ENCODE results near the gene IFT88.

IFT88 gene

DNA sequence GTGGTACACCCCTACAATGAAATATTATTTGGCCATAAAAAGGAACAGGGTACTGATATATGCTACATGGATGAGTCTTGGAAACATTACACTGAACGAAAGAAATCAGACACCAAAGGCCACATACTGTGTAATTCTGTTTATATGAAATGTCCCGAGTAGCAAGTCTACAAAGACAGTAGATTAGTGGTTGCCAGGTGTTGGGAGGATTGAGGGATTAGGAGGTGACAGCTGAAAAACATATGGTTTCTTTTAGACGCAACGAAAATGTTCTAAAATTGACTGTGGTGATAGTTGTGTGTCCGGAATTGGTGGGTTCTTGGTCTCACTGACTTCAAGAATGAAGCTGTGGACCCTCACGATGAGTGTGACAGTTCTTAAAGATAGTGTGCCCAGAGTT, 171.7 kb downstream of the IFT88 start:
- TF ChIP-seq ZNF785 (tag by site-specific recombination; IDR thresholded peaks at IDR 0.05) (no peak), ZNF561 (tag by site-specific recombination; IDR thresholded peaks at IDR 0.05; ENCODE audit: borderline replicate concordance) (no peak), ZNF830 (tag by site-specific recombination; IDR thresholded peaks at IDR 0.05; ENCODE audit: low read depth) (no peak), ZNF624 (tag by site-specific recombination; IDR thresholded peaks at IDR 0.05) (no peak), ZNF510 (tag by site-specific recombination; IDR thresholded peaks at IDR 0.05; ENCODE audit: insufficient replicate concordance) (no peak), ZNF654 (tag by site-specific recombination; IDR thresholded peaks at IDR 0.05; ENCODE audit: low read depth) (no peak), MYNN (tag by site-specific recombination; IDR thresholded peaks at IDR 0.05; ENCODE audit: borderline replicate concordance) (no peak), ZNF621 (tag by site-specific recombination; IDR thresholded peaks at IDR 0.05) (no peak), ZNF610 (tag by site-specific recombination; IDR thresholded peaks at IDR 0.05; ENCODE audit: borderline replicate concordance) (no peak), ZNF221 (tag by site-specific recombination; IDR thresholded peaks at IDR 0.05; ENCODE audit: borderline replicate concordance) (no peak), TCF7L2 (IDR thresholded peaks at IDR 0.05; ENCODE audit: borderline replicate concordance, low read depth, low read length) (no peak), ZNF140 (tag by site-specific recombination; IDR thresholded peaks at IDR 0.05) (no peak)
- TF ChIP-seq, protein P1, sequence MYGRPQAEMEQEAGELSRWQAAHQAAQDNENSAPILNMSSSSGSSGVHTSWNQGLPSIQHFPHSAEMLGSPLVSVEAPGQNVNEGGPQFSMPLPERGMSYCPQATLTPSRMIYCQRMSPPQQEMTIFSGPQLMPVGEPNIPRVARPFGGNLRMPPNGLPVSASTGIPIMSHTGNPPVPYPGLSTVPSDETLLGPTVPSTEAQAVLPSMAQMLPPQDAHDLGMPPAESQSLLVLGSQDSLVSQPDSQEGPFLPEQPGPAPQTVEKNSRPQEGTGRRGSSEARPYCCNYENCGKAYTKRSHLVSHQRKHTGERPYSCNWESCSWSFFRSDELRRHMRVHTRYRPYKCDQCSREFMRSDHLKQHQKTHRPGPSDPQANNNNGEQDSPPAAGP (tag by site-specific recombination; IDR thresholded peaks at IDR 0.05), result no peak
- TF ChIP-seq, protein P2, sequence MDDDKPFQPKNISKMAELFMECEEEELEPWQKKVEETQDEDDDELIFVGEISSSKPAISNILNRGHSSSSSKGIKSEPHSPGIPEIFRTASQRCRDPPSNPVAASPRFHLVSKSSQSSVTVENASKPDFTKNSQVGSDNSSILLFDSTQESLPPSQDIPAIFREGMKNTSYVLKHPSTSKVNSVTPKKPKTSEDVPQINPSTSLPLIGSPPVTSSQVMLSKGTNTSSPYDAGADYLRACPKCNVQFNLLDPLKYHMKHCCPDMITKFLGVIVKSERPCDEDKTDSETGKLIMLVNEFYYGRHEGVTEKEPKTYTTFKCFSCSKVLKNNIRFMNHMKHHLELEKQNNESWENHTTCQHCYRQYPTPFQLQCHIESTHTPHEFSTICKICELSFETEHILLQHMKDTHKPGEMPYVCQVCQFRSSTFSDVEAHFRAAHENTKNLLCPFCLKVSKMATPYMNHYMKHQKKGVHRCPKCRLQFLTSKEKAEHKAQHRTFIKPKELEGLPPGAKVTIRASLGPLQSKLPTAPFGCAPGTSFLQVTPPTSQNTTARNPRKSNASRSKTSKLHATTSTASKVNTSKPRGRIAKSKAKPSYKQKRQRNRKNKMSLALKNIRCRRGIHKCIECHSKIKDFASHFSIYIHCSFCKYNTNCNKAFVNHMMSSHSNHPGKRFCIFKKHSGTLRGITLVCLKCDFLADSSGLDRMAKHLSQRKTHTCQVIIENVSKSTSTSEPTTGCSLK (tag by site-specific recombination; IDR thresholded peaks at IDR 0.05), result no peak
- H3K27ac ChIP-seq (ENCODE audit: extremely low read depth, low read depth, low read length), result no peak overlapping the region
- no peaks in the 10 kb centered on the region for H3K36me3 ChIP-seq (ENCODE audit: control insufficient read depth in 2 of 2, insufficient read depth in 1 of 2, low read length in 2 of 2)
- no peaks in the 10 kb centered on the region for H3K4me1 ChIP-seq (ENCODE audit: control insufficient read depth, insufficient read depth, low read length)
- H3K4me3 ChIP-seq (ENCODE audit: low read depth, low read length), result no peak overlapping the region
- ChIA-PET POLR2A (no interaction called here), CTCF (no interaction called here)
- H3K9me3 ChIP-seq (ENCODE audit: control insufficient read depth, insufficient read depth, low read depth, low read length), result no peaks in the 10 kb centered on the region

DNA sequence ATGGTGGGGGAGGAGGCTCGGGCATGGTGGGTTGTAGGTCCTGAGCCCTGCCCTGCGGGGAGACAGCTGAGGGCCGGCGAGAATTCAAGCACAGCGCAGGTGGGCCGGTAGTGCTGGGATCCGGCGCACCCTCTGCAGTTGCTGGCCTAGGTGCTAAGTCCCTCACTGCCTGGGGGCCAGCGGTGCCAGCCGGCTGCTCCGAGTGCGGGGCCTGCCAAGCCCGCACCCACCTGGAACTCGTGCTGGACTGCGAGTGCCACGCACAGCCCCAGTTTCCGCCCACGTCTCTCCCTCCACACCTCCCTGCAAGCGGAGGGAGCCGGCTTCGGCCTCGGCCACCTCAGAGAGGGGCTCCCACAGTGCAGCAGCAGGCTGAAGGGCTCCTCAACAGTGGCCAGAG, 173.1 kb downstream of the IFT88 start:
- POLR2A ChIA-PET, result no interaction called here
- H3K36me3 ChIP-seq (ENCODE audit: control insufficient read depth in 2 of 2, insufficient read depth in 1 of 2, low read length in 2 of 2), result no peaks in the 10 kb centered on the region
- no peaks in the 10 kb centered on the region for H3K4me1 ChIP-seq (ENCODE audit: control insufficient read depth, insufficient read depth, low read length)
- CTCF ChIA-PET, result no interaction called here
- TF ChIP-seq ZNF548 (tag by site-specific recombination; IDR thresholded peaks at IDR 0.05), result no peak
- no peak for TF ChIP-seq ZNF239 (tag by site-specific recombination; IDR thresholded peaks at IDR 0.05)
- no peak for TF ChIP-seq KLF1 (tag by site-specific recombination; IDR thresholded peaks at IDR 0.05)
- no peak for TF ChIP-seq ZNF560 (tag by site-specific recombination; IDR thresholded peaks at IDR 0.05; ENCODE audit: borderline replicate concordance)
- TF ChIP-seq ZNF596 (tag by site-specific recombination; IDR thresholded peaks at IDR 0.05), result no peak
- TF ChIP-seq YY1 (tag by site-specific recombination; IDR thresholded peaks at IDR 0.05), result no peak
- TF ChIP-seq ZNF121 (tag by site-specific recombination; IDR thresholded peaks at IDR 0.05), result no peak
- TF ChIP-seq ZNF114 (tag by site-specific recombination; IDR thresholded peaks at IDR 0.05), result no peak
- no peak for TF ChIP-seq ZNF184 (tag by site-specific recombination; IDR thresholded peaks at IDR 0.05)
- no peak for TF ChIP-seq ZSCAN23 (tag by site-specific recombination; IDR thresholded peaks at IDR 0.05)
- no peak for TF ChIP-seq ZNF24 (tag by site-specific recombination; IDR thresholded peaks at IDR 0.05)
- TF ChIP-seq, protein P3, sequence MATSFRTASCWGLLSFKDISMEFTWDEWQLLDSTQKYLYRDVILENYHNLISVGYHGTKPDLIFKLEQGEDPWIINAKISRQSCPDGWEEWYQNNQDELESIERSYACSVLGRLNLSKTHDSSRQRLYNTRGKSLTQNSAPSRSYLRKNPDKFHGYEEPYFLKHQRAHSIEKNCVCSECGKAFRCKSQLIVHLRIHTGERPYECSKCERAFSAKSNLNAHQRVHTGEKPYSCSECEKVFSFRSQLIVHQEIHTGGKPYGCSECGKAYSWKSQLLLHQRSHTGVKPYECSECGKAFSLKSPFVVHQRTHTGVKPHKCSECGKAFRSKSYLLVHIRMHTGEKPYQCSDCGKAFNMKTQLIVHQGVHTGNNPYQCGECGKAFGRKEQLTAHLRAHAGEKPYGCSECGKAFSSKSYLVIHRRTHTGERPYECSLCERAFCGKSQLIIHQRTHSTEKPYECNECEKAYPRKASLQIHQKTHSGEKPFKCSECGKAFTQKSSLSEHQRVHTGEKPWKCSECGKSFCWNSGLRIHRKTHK (tag by site-specific recombination; IDR thresholded peaks at IDR 0.05), result no peak
- TF ChIP-seq ZNF391 (tag by site-specific recombination; IDR thresholded peaks at IDR 0.05; ENCODE audit: borderline replicate concordance, low read depth), result no peak
- no peak for TF ChIP-seq ZFP69B (tag by site-specific recombination; IDR thresholded peaks at IDR 0.05)
- TF ChIP-seq ZBTB8A (tag by site-specific recombination; IDR thresholded peaks at IDR 0.05), result no peak
- no peak for TF ChIP-seq ZNF510 (tag by site-specific recombination; IDR thresholded peaks at IDR 0.05; ENCODE audit: insufficient replicate concordance)
- TF ChIP-seq, protein P4, sequence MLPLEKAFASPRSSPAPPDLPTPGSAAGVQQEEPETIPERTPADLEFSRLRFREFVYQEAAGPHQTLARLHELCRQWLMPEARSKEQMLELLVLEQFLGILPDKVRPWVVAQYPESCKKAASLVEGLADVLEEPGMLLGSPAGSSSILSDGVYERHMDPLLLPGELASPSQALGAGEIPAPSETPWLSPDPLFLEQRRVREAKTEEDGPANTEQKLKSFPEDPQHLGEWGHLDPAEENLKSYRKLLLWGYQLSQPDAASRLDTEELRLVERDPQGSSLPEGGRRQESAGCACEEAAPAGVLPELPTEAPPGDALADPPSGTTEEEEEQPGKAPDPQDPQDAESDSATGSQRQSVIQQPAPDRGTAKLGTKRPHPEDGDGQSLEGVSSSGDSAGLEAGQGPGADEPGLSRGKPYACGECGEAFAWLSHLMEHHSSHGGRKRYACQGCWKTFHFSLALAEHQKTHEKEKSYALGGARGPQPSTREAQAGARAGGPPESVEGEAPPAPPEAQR (tag by site-specific recombination; IDR thresholded peaks at IDR 0.05), result no peak
- TF ChIP-seq SCRT2 (tag by site-specific recombination; IDR thresholded peaks at IDR 0.05), result no peak
- TF ChIP-seq ZBTB20 (tag by site-specific recombination; IDR thresholded peaks at IDR 0.05), result no peak
- TF ChIP-seq ZNF19 (tag by site-specific recombination; IDR thresholded peaks at IDR 0.05; ENCODE audit: low read depth), result no peak
- no peak overlapping the region for H3K27ac ChIP-seq (ENCODE audit: extremely low read depth, low read depth, low read length)
- H3K9me3 ChIP-seq (ENCODE audit: control insufficient read depth, insufficient read depth, low read depth, low read length), result no peaks in the 10 kb centered on the region
- no peak overlapping the region for H3K4me3 ChIP-seq (ENCODE audit: low read depth, low read length)
